HG03103 (cell line): ENCODE measurements around the gene RNF123.

Source experiments
- ATAC-seq: cut with Tn5 transposase; IDR thresholded peaks from one replicate; pipeline ENCODE4 v1.9.1; 2021; ENCODE audit warnings: low read depth; ENCODE audit not compliant: unreplicated experiment

The RNF123 gene

DNA sequence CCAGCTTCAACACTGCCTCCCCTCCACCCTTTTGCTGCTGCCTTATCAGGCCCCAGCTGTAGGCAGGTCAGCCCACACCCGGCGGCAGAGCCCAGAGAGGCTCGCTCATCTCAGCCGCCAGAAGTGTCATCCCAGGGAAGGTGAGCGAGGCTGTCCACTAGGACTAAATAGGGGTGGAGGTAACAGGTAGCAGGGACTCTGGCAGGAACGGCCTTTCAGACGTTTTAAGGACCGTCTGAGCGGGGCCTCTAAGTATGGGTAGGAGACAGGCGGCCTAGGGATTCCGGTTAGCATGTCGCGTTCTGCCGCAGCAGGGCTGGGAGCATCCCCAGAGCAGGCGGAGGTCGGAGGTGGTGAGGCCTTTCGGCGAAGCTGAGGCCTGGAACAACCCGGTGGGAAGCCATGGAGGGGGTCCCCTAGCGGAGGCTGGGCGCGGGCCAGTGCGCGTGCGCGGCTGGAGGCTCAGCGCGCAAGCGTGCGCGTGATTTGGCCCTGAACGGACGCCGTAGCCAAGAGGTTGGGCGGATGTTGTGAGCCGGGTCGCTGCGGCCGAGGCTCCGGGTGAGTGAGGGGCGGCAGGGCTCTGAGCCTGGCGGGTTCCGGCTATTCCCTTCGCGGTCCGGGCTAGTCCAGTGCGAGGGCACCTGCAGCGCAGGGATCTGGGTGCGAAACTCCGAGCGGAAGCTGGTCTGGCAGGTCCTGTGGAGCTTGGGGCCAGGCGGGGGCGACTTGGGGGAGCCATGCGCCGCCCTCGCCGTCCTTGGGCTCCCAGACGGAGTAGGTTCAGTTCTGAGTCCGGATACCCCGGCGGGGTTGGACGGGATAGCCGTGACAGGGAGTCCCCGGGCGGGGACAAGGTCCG lies at the start of gene RNF123, which contains the start of gene MST1:
Gene RNF123, plus strand, starts transcription at position 512 of the 862 bp plus-strand sequence. CDS start 1,609 bp downstream, outside the sequence.
Gene MST1, minus strand, starts transcription at position 429 of the 862 bp plus-strand sequence. CDS start 783 bp downstream, outside the sequence.
- peak; percentile 49 for ATAC-seq

DNA sequence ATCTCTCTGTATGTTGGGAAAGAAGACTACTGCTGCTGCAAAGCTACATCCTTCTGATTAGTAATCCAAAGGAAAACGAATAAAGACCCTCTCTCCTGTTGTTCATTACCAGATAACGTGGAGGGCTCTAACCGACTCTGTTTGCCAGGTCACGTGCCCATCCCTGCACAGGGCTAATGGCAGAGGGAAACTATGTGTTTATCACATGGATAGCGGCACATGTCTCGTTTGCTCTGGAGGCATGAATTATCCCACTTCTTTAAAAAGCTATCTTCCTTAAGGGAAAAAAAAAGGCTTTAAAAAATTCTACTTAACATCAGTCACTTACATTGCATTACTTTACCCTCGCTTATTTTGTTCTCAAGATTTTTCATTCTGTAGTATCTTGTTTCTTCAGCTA lies 48.1 kb upstream of the RNF123 start:
- no peak for ATAC-seq

GRCh38 chr3:49641921-49642707 lies 47.2 kb upstream of the RNF123 start:
- ATAC-seq = no peak

DNA sequence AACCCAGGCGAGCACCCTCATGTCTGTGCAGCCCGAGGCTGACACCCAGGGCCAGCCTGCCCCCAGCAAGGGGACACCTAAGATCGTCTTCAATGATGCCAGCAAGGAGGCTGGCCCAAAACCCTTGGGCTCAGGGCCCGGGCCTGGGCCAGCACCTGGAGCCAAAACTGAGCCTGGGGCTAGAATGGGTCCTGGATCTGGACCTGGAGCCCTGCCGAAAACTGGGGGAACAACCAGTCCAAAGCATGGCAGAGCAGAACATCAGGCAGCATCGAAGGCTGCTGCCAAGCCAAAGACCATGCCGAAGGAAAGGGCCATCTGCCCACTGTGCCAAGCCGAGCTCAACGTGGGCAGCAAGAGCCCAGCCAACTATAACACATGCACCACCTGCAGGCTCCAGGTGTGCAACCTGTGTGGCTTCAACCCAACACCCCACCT lies 46.6 kb upstream of the RNF123 start:
- no peak for ATAC-seq

DNA sequence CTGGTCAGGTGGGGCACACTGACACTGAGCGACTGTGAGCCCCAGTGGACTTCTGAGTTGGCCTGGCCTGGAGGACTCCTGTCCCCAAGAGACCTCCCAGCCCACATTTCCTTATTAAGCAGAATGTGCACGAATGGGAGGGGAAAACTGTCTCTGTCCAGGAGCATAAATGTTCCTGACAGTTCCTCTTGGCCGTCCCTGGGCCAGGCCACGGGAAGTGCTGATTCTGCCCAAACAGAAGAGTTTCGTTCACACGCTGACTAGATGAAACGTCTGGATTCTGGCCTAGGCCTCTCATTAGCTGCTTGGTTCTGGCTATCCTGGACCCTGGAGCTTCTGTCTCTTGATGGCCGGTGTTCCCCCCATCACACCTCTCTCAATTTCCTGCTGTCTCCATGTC lies 44.7 kb upstream of the RNF123 start:
- ATAC-seq = no peak

- no peak for ATAC-seq
These were observed 43.1 kb upstream of the RNF123 start for GRCh38 chr3:49646236-49646635.

DNA sequence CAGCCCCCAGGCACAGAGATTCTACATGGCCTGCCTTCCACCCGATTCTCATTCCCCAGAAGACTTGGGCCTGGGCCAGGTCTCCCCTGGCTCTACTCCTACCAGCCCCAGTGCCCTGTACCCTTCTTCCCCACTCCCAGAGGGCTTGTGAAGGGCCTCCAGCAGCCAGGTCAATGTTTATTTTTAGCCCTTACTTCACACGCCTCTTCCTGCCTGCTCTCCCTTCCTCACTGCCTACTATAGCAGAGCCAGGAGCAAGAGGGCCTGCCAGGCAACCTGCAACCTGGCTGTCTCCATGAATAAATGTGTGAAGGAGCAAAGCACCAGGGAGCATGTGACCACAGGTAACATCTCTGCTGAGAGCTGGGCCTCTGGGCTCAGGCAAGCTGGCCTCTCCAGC lies 41.6 kb upstream of the RNF123 start:
- ATAC-seq = no peak

- no peak for ATAC-seq
These were observed 40.9 kb upstream of the RNF123 start for GRCh38 chr3:49648354-49649019.

GRCh38 chr3:49649576-49649975 lies 39.8 kb upstream of the RNF123 start:
- no peak for ATAC-seq

- ATAC-seq = no peak
These were observed 39.2 kb upstream of the RNF123 start for GRCh38 chr3:49650177-49650576.

- no peak for ATAC-seq
These were observed 38.7 kb upstream of the RNF123 start for GRCh38 chr3:49650637-49651036.

- no peak for ATAC-seq
These were observed 37.0 kb upstream of the RNF123 start for GRCh38 chr3:49652218-49652902.

- no peak for ATAC-seq
These were observed 36.4 kb upstream of the RNF123 start for GRCh38 chr3:49652903-49653415.

DNA sequence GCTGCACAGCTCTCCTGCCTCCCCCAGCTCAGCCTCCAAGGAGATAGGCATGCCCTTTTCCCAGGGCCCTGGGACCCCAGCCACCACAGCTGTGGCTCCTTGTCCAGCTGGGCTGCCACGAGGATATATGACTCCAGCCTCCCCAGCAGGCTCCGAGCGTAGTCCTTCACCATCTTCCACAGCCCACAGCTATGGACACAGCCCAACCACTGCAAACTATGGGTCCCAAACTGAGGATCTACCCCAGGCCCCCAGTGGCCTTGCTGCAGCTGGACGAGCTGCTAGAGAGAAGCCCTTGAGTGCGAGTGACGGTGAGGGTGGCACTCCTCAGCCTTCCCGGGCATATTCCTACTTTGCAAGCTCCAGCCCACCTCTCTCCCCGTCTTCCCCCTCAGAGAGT lies 35.7 kb upstream of the RNF123 start:
- ATAC-seq = no peak

- no peak for ATAC-seq
These were observed 35.1 kb upstream of the RNF123 start for GRCh38 chr3:49654176-49654825.

- ATAC-seq = no peak
These were observed 34.3 kb upstream of the RNF123 start for GRCh38 chr3:49654955-49655556.

GRCh38 chr3:49655731-49656285 lies 33.5 kb upstream of the RNF123 start:
- no peak for ATAC-seq

GRCh38 chr3:49656541-49657112 lies 32.7 kb upstream of the RNF123 start:
- no peak for ATAC-seq
